Measurements from ENCODE around the gene HMG20B. TPM values are rescaled to one million over a fixed set of nuclear protein-coding genes. Genes with fewer than 3 reads are reported as not detected.
"Not testable (repeated sequence)": the region's sequence is repeated elsewhere in the genome, so short reads cannot be mapped to it uniquely, and the experiment has no call there.

The HMG20B gene
- total RNA-seq, 1 experiment from 2014 or later = 79.9 TPM

DNA sequence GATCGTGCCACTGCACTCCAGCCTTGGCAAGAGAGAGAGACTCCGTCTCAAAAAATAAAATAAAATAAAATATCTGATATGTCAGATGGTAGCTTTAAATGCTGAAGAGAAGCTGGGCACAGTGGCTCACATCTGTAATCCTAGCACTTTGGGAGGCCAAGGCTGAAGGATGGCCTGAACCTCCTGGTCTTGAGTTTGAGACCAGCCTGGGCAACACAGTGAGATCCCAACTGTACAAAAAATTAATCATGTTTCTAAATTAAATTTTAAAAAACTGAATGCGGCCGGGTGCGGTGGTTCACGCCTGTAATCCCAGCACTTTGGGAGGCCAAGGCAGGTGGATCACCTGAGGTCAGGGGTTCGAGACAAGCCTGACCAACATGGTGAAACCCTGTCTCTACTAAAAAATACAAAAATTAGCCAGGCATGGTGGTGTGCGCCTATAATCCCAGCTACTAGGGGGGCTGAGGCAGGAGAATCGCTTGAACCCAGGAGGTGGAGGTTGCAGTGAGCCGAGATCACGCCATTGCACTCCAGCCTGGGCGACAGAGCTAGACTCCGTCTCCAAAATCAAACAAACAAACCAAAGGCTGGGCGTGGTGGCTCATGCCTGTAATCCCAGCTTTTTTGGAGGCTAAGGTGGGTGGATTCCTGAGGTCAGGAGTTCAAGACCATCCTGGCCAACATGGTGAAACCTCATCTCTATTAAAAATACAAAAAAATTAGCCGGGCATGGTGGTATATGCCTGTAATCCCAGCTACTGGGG, 11.5 kb downstream of the HMG20B start:
- not testable (repeated sequence) for DNase-seq (ENCODE audit: low read depth)

DNA sequence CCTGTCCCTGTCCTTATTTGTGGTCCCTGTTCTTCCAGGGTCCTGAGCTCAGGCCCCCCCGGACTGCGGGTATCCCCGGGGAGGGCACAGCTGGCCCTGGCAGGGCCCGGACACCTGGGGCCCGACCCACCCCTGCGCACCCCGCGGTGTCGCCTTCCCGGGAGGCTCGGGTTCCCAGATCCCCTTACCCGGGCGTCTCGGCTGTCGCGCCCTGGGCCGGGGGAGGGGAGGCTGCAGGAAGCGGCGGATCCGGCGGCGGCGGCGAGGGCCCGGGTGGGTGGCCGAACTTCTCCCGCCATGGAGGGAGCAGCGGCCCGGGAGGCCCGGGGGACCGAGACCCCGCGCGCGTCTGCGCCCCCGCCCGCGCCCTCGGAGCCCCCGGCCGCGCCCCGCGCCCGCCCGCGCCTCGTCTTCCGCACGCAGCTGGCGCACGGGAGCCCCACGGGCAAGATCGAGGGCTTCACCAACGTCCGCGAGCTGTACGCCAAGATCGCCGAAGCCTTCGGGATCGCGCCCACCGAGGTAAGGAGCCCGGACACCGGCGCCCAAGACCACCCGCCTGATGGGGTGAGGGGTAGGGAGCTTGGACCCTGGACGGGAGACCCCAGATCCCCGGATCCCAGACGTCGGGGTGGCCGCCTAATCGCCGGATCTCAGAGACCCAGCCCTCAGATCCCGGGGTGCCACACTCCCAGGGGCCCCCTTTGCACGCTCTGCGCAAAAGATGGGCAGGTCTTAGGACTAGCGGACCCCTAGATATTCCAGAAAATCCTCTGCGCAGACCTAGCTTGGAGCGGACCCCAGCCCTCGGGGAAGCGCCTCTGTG, 12.8 kb downstream of the HMG20B start, which contains the start of gene GIPC3:
GIPC3 (plus strand) TSS at position 178 of the 826 bp plus-strand sequence; CDS start at position 298, 120 bp downstream.
- DNase-seq (ENCODE audit: low read depth) = no peak

DNA sequence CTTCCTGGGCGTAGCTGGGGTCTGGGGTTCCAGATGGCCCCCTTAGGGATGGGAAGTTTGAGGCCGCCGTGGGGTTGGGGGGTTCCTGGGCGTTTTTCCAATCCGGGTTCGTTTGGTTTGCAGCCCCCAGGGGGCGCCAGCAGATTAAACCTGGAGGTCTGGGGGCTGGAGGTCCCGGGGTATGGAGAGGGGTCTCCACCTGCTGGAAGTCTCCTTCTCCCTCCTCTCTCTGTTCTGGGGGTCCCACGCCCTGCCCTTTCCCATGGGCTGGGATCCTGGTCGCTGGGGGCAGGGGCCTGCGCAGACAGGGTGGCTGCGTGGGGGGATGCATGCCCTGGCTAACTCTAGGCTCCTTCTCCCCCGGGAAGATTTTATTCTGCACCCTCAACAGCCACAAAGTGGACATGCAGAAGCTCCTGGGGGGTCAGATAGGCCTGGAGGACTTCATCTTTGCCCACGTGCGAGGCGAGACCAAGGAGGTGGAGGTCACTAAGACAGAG, 13.4 kb downstream of the HMG20B start:
- no peak for DNase-seq (ENCODE audit: low read depth)

DNA sequence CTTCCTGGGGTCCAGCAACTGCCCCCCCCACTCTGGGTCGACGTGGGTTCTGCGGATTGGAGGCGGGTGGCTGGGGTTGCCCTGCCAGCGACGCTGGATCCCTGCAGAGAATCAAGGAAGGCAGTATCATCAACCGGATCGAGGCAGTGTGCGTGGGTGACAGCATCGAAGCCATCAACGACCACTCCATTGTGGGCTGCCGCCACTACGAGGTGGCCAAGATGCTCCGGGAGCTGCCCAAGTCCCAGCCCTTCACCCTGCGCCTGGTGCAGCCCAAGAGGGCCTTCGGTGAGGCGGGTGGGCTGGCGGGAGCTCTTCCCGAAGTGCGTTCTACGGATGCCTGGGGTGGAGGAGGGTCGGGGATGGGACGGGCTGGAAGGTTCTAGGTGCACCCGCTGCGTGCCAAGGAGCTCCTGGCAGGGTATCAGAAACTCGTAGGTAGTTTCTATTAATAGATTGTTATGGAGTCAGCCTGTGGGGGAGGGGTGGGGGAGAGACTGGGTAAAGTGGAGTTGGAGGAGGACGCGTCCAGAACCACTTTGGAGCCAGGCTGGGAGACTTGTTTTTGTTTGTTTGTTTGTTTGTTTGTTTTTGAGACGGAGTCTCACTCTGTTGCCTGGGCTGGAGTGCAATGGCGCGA, 14.1 kb downstream of the HMG20B start:
- no peak for DNase-seq (ENCODE audit: low read depth)

DNA sequence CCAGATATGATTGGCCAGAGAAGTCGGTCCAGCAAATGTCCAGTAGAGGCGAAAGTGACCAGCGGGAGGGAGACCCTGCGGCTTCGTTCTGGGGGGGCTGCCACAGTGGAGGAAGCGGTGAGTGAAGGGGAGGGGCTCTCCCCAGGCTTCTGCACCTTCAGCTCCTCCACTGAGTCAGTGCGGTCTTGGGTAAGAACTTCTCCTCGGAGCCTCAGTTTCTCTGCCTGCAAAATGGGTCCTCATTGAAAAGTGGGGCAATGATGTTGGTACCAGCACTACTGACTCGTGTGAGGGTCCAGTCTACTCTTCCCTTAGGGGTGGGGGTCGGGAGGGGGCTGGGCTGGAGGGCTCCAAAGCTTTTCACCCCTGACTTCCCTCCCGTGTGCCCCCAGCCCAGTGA, 16.7 kb downstream of the HMG20B start:
- no peak for DNase-seq (ENCODE audit: low read depth)

DNA sequence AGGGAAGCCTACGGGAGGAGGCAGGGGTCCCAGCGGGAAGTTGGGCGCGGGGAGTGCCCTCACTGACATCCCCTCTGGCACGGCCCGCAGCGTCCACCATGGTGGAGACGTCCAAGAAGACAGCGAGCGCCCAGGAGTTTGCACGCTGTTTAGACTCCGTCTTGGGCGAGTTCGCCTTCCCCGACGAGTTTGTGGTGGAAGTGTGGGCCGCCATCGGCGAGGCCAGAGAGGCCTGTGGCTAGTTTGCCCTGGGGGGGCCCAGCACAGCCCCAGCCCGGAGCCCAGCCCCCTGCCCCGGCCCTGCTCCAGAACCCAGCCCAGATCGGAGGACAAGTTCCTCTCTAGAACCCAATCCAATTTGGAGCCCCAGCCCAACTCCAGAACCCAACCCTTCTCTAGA, 17.2 kb downstream of the HMG20B start:
- no peak for DNase-seq (ENCODE audit: low read depth)

DNA sequence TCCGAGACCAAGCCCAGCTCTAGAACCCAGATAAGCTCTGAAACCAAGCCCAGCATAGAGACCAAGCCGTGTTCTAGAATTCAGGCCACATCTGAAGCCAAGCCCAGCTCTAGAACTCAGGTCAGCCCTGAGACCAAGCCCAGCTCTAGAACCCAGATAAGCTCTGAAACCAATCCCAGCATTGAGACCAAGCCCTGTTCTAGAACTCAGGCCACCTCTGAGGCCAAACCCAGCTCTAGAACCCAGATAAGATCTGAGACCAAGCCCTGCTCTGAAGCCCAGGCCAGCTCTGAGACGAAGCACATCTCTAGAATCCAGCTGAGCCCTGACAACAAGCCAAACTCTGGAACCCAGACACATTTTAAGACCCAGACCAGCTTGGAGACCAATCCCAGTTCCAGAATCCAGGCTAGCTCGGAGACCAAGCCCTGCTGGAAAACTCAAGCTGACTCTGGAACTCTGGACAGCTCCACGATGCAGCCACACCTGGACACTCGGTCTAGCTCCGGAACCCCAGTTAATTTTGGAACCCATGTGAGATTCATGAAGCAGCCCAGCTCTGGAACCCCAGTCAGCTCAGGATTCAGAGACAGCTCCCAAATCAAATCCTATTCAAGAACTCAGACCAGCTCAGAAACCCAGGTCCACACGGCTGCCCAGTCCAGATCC, 18.4 kb downstream of the HMG20B start:
- DNase-seq (ENCODE audit: low read depth) = no peak

DNA sequence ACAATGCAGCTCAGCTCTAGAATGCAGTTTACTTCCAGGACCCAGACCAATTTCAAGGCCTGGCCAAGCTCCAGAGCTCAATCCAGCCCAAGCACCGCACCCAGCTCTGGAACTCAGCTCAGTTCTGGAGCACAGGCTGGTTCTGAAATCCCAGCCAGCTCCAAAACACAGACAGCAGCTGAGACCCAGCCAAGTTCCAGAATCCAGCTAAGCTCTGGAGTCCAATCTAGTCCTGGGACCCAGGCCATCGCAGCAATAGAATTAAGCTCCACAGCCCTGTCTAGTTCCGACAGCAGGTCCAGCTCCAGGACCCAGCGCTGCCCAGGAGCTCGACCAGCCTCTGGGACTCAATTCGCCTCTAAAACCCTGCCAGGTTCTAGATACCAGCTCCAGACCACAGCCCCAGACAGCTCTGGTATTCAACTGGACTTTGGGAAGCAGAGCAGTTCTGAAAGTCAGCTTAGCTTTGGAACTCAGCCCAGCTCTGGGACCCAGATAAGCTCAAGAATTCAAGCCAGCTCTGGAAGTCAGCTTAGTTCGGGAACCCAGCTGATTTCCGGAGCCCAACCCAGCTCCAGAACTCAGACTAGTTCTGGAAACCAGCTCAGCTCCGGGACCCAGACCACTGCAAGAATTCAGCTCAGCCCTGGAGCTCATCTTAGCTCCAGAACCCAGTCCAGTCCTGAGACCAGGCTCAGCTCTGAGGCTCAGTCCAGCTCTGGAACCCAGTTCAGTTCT, 19.3 kb downstream of the HMG20B start:
- no peak for DNase-seq (ENCODE audit: low read depth)

DNA sequence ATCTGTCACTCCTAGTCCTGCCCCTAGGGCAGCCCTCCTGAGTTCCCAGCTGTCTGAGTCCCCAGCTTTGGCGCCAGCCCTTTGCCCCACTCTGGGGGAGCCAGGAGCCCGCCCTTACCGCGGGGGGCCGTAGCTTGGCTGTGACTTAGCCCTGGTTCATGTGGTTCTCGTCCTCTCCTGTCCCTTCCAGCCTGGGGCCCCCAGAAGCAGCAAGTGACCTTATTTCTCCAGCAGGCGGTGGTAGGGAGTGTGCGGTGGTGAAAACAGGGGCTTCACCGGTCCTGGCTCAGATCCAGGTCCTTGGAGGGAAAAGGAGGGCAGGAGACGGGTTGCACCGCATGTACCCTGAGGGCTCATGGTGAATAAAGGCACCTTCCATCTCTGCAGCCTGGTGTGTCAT, 20.4 kb downstream of the HMG20B start:
- DNase-seq (ENCODE audit: low read depth) = no peak

DNA sequence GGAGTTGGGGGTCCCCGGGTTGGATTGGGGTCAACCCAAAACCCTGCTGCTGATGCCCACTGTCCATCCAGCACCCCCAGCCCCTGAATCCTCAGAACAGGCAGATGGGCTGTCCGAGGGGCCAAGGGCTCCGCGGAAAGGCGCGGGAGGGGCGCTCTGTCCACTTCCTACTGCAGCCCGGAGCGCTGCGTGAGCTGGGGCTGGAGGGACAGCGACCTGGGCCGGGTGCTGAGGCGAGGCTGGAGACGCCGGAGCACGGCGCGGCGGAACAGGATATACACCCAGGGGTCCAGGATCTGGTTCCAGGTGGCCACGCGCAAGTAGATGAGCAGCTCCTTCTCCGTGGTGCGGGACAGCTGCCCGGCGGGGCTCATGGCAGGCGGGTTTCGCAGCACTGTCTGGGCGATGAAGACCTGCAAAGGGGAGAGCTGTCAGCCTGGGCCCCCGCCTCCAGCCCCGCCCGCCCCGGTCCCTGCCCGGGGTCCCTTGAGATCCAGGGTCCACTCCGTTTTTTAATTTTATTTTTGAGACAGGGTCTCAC, 22.8 kb downstream of the HMG20B start:
- DNase-seq (ENCODE audit: low read depth) = no peak

DNA sequence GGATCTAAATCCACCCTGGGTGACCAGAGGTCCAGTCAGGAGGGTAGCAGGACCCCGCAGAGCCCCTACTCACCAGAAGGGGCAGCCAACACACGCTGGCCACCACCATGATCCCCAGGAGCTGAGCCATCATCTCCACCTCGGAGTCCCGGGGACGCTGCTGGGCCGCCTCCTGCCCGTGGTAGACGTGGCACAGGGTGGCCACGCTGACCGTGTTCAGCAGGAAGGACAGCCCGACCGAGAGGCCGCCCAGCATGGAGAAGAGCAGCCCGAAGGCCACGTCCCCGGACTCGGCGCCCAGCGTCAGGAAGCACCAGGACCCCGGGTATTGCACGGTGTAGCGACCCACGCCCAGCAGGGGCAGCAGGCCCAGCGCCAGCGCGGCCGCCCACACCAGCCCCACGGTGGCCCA, 27.0 kb downstream of the HMG20B start:
- DNase-seq (ENCODE audit: low read depth) = no peak

DNA sequence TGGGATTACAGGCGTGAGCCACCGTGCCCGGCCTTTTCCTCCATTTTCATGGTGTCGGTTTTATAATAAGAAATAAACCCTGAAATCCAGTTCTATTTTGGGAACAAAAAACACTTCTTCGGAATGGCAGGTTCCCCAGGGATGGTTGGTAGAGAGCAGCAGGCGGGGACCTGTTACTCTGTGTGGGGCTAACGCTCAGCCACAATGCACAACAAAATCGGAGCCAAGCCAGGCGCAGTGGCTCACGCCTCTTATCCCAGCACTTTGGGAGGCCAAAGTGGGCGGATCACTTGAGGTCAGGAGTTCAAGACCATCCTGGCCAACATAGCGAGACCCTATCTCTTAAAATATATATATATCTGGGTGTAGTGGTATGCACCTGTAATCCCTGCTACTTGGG, 28.3 kb downstream of the HMG20B start:
- no peak for DNase-seq (ENCODE audit: low read depth)

DNA sequence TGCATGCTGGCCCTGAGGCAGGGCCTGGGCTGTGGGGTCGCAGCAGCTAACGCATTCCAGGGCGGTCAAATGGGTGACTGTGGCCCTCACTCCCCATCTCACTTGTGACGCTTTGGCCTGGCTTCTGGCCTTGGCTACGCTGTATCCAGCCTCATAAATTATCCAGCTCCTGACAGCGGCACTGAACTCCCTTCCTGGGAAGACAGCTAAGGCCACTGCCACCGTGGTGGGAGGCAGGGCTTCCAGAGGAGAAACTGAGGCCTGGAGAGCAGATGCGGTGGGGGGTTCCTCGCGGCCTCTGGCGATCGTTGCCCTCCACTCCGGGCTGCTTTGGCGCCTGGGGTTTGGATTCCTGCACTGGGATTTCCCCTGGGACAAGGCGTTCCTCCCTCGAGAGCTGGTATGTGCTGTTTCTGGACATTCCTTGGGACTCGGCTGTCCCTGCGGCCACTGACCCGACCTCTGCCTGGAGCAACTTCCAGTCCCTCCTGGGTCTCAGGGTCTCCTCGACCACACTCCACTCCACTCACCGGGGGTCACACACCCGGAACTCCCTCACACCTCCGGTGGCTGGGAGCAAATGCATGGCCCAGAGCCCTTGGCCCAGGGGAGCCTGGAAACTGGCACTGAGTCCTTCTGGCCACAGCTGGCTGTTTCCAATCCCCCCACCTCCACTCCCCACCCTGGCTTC, 30.5 kb downstream of the HMG20B start:
- no peak for DNase-seq (ENCODE audit: low read depth)

DNA sequence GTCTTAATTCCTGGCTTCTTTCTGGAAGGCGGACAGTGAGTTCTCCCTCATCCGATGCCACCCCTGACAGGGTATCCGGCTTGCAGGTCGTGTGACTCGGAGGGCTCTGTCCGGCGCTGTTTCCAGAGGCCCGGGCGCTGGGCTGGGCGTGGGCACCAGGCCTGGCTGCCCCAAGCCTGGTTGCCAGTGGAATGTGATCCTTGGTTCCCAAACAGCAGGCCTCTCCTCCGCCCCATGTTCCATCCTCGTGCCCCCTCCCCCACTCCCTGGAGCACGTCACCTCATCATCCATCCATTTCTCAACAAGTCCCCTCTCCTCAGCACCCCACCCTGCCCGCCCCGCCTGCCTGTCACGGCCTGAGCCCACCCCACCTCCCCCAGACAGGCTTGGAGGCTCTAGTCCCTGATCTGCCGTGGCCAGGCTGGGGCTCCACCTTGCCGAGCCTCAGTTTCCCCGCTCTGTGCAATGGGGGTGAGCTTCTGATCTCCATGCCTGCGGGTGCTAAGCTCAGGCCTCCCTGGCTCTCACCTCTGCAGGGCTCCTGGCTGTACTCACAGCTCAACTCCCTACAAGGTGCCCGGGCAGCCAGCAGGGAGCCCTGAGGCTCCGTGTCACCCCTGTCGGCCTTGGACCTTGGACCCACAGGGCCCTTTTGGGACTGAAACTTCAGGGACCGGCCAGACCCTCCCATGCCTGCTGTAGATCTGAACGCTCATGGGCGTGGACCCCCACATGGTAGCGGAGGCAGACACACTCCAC, 31.7 kb downstream of the HMG20B start:
- no peak for DNase-seq (ENCODE audit: low read depth)

DNA sequence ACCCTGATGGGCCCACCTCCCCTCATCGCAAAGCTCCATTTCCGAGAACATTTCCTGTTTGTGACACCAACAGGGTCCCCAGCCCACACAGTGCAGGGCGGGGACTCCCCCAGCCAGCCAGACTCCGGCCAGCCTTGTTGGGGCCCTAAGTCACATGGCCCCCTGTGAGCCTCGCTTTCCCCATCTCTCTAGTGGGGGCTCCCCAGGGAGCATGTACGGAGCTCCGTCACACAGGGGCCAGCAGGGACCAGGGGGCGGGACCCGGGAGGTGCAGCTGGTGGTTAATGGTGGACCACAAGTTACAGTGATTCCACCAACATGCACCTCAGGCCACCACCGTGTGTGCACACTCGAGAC, 32.2 kb downstream of the HMG20B start:
- DNase-seq (ENCODE audit: low read depth) = no peak

DNA sequence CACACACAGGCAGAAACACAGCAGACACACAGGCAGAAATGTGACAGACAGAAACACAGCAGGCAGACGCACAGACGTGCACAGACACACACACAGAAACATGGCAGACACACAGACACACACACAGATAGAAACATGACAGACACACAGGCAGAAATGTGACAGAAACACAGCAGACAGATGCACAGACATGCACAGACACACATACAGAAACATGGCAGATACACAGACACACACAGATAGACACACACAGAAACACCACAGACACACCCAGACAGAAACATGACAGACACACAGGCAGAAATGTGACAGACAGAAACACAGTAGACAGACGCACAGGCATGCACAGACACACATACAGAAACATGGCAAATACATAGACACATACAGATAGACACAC, 32.6 kb downstream of the HMG20B start:
- DNase-seq (ENCODE audit: low read depth) = no peak

DNA sequence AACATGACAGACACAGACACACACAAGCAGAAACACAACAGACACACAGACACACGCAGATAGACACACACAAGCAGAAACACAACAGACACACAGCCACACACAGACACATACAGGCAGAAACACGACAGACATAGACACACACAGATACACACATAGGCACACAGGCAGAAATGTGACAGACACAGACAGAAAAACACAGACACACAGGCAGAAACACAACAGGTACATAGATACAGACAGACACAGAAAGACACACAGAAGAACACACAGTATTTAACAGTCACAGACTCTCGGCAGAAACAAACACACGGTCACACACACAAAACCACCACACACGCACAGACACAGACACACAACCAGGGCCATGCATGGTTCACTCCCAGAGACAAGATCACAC, 33.0 kb downstream of the HMG20B start:
- DNase-seq (ENCODE audit: low read depth) = no peak

DNA sequence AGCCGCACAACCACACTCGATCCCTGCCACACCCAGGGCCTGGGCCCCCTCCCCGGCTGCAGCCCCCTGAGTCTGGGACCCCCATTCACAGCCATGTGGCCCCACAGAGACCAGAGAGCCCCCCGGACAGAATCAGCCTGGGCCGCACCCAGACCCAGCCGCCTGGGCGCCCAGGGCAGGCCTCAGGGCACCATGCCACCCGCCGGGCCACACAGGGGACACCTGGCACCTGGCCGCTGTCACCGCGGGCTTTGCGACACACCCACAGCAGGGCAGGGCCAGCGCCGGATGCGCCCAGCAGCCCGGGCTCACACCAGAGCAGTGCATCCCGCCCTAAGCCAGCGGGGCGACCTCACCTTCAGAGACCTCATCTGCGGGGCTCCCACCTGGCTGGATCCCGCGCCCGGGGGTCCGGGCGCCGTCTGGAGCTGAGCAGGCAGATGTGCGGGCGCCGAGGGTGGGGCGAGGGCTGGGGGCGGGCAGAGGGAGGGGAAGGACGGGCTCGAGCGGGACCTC, 33.5 kb downstream of the HMG20B start:
- peak; percentile 41 for DNase-seq (ENCODE audit: low read depth)

DNA sequence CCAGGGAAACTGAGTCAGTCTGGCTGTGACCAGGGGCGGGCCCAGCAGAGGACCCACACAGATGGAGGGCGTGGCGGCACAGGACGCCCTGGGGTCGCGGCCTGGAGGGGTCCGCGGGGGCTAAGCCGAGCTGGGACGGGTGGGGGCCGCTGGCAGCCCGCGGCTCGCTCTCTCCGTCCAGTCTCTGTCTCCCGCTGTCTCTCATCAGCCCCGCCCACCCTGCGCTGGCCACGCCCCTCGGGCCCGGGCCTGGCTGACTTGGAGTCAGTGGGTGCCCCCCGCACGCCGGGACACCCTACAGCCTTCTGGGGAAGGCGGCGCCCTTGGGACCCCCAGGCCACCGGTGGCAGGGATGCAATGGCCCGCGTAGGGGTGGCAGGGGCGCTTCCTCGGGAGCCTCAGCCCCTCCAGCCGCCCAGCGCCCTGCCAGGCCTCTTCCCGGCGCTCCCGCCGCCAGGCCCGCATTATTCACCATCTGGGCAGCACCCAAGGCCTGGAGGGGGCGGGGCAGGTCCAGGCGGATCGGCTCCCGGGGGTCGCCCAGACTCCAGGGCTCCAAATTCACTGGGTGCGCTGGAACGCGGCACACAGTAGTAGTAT, 34.0 kb downstream of the HMG20B start, which contains the start of gene TBXA2R:
TBXA2R (minus strand) TSS at position 186 of the 600 bp plus-strand sequence. CDS start 6,241 bp downstream, outside the sequence.
- DNase-seq (ENCODE audit: low read depth) = peak; percentile 78
